ENCODE results near the gene HECTD3.
"Not testable (repeated sequence)": the region's sequence is repeated elsewhere in the genome, so short reads cannot be mapped to it uniquely, and the experiment has no call there.

The HECTD3 gene

DNA sequence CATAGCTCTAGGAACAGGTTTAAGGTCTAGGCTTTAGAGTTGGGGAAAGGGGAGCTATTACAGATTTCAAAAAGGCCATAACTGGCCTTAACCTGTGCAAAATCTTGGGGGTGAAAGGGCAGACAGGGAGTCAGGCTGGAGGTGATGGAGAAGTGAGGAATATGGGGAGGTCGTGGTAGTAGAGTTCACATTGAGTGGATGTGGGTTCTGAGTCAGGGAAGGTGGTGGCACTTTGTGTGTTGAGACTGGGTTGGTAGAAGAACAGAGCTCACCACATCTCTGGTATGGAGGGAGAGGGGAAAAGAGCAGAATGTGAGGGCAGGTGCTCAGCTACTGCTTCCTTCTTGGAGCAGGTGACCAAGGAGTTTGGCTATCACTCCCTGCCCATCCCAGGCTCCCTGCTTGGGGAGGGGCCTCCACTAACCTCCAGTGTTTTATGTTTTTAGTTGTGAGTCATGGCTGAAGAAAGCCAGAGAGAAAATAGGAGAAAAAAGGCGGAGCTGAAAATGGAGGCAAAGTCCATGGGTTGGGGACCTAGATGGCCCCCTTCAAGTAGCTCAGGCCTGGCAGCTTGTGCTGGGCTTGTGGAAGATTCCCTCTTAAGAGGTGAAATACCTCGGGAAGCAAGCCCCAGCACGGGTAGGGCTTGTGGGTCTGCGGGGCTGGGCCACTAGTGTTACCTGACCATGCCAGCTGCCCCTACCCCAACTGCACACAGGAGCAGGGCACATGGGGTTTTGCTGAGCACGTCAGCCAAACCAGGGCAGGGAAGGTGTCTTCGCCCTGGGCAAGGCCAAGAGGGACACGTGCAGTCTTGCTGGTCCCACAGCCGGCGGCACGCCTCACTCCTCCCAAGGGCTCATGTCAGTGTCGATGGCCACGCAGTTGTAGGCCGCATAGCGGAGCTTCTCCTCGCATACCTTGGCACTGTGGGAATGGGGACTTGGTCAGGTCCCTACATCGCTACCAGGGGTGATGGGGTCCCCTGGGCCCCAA, 8.2 kb downstream of the HECTD3 start:
- TF ChIP-seq, protein P1, sequence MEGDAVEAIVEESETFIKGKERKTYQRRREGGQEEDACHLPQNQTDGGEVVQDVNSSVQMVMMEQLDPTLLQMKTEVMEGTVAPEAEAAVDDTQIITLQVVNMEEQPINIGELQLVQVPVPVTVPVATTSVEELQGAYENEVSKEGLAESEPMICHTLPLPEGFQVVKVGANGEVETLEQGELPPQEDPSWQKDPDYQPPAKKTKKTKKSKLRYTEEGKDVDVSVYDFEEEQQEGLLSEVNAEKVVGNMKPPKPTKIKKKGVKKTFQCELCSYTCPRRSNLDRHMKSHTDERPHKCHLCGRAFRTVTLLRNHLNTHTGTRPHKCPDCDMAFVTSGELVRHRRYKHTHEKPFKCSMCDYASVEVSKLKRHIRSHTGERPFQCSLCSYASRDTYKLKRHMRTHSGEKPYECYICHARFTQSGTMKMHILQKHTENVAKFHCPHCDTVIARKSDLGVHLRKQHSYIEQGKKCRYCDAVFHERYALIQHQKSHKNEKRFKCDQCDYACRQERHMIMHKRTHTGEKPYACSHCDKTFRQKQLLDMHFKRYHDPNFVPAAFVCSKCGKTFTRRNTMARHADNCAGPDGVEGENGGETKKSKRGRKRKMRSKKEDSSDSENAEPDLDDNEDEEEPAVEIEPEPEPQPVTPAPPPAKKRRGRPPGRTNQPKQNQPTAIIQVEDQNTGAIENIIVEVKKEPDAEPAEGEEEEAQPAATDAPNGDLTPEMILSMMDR (IDR thresholded peaks at IDR 0.05; ENCODE audit: low read length, missing control alignments) = no peak
- DNase-seq (ENCODE audit: low read depth) = no peak
- no peak overlapping the region for H3K4me3 ChIP-seq (replicated peaks; ENCODE audit: low read depth, low read length)

DNA sequence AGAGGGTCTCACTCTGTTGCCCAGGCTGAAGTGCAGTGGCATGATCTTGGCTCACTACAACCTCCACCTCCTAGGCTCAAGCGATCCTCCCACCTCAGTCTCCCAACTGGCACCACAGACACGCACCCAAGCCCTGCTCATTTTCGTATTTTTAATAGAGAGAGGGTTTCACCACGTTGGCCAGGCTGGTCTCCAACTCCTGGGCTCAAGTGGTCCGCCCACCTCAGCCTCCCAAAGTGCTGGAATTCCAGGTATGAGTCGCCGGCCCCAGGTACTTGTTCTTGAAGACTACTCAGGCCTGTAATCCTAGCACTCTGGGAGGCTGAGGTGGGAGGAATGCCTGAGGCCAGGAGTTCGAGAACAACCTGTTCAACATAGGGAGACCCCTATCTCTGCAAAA, 9.5 kb downstream of the HECTD3 start:
- DNase-seq (ENCODE audit: low read depth); H3K4me3 ChIP-seq (replicated peaks; ENCODE audit: low read depth, low read length): not testable (repeated sequence)

DNA sequence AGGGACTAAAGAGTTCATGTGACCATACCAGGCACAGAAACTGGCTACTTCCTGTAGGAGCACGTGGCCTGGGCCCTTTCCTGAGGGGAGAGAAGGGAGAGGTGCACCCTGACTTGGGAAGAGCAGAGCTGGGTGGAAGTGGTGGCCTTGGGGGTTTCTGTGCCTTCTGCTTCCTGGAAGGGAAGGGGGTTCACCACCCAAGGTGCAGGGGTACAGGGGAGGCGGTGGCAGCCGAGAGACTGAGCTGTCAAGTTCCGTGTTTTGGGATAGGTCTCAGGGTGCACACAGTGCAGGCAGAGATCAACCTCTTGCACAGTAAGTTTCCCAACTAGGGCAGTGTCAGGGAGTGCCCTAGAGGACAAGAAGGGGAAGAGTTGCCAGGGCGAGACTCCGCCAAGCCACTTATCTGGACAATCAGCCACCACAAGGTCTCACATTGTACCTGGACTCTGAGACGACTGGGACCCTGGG, 10.1 kb downstream of the HECTD3 start:
- DNase-seq (ENCODE audit: low read depth) = no peak

DNA sequence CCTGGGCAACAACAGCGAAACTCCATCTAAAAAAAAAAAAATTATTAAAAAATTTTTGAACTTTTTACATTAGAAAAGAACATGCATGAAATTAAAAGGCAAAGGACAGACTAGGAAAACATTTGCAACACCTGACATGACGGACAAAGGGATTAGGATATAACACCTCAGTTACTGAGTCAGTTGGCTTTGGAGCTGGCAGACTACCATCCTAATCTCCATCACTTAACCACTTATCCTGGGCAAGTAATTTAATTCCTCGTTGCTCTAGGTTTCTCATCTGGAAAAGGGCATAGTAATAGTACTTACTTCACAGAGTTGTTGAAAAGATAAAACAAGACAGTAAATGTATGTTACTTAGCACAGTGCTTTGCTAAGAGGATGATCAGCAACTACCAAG, 11.9 kb downstream of the HECTD3 start:
- TF ChIP-seq, protein P1 (IDR thresholded peaks at IDR 0.05; ENCODE audit: low read length, missing control alignments) = no peak
- no peak for DNase-seq (ENCODE audit: low read depth)
- H3K4me3 ChIP-seq (replicated peaks; ENCODE audit: low read depth, low read length) = no peak overlapping the region

More for the DNA sequence above, 10.1 kb downstream of the HECTD3 start:
- no peak overlapping the region for H3K4me3 ChIP-seq (replicated peaks; ENCODE audit: low read depth, low read length)
- TF ChIP-seq, protein P1 (IDR thresholded peaks at IDR 0.05; ENCODE audit: low read length, missing control alignments) = no peak

DNA sequence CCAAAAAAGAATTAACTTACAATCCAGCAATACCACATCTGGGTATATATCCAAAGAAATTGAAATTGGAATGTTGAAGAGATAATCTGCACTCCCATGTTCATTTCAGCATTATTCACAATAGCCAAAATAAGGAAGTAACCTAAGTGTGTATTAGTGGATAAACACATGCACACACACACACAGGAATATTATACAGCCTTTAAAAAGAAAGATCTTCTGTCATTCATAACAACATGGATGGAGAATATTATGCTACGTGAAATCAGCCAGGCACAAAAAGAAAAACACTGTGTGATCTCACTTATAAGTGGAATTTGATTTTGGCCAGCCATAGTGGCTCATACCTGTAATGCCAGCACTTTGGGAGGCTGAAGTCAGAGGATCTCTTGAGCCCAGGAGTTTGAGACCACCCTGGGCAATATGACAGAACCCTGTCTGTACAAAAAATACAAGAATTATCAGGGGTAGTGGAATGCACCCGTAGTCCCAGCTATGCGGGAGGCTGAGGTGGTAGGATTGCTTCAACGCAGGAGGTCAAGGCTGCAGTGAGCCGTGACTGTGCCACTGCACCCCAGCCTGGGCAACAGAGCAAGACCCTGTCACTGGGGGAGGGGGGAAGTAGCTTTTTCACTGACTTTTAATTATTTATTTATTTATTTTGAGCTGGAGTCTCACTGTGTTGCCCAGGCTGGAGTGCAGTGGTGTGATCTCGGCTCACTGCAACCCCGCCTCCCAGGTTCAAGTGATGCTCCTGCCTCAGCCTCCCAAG, 15.5 kb downstream of the HECTD3 start:
- no peak overlapping the region for H3K4me3 ChIP-seq (replicated peaks; ENCODE audit: low read depth, low read length)
- TF ChIP-seq, protein P1 (IDR thresholded peaks at IDR 0.05; ENCODE audit: low read length, missing control alignments) = no peak
- DNase-seq (ENCODE audit: low read depth) = no peak

DNA sequence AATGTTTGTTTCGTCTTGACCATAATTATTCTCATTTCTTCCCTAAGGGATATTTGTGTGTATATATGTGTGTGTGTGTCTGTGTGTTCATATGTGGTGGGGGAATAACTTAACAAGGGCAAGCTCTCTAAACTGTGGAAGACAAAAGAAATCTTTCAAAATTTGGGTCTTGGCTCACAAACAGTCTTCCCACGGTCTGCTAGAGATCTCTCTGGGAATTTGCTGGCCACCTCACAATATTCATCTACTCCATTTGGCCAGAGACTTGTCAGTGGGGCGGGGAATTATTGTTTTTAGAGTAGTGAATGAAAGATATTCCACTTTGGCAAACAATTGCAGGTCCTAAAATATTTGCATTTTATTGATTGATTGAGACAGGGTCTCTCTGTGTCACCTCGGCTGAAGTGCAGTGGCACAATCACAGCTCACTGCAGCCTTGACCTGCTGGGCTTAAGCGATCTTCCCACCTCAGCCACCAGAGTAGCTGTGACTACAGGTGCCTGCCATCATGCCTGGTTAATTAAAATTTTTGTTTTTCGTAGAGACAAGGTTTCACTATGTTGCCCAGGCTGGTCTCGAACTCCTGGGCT, 16.7 kb downstream of the HECTD3 start:
- TF ChIP-seq, protein P1 (IDR thresholded peaks at IDR 0.05; ENCODE audit: low read length, missing control alignments) = no peak
- no peak for DNase-seq (ENCODE audit: low read depth)
- H3K4me3 ChIP-seq (replicated peaks; ENCODE audit: low read depth, low read length) = no peak overlapping the region
